ENCODE results near the gene DTNA. TPM values are rescaled to one million over a fixed set of nuclear protein-coding genes. Genes with fewer than 3 reads are reported as not detected.

Gene DTNA
- total and polyA plus RNA-seq, 2 of the 8 experiments (the other 6 are each of a cell fraction or from before 2014, with no cell fraction given) = 30.2 to 32.7 TPM

GRCh38 chr18:34886177-34886576 is 176.1 kb downstream of the DTNA start:
- H3K36me3 ChIP-seq (ENCODE audit: control insufficient read depth in 2 of 4, insufficient read depth in 4 of 4, low read length in 3 of 4) = peaks cover 0 to 6% (median 0%) of the 10 kb centered on the region in 4 experiments; a peak in 1 of 8 replicates
- H3K23me2 ChIP-seq (ENCODE audit: low read depth, low read length) = peaks cover 2% of the 10 kb centered on the region; the same call in 1 of the 2 replicates
- H3K9me3 ChIP-seq (ENCODE audit: insufficient read depth in 2 of 2, low read depth in 1 of 2, low read length in 1 of 2) = no peaks in the 10 kb centered on the region
- H2BK5ac ChIP-seq (ENCODE audit: low read depth, low read length) = no peak overlapping the region
- H2BK120ac ChIP-seq (replicated peaks; ENCODE audit: low read depth, low read length) = no peak overlapping the region
- ChIA-PET POLR2A (ENCODE audit: partially characterized antibody) (no interaction called here), CTCF (ENCODE audit: partially characterized antibody) (interaction anchor here (1.0 to 1.5 kb wide), 4 partner anchors 9 to 224 kb away, joined by 3 to 4 read pairs (median 4); no protein-coding TSS in a partner anchor)
- no peak overlapping the region for H4K91ac ChIP-seq (replicated peaks; ENCODE audit: insufficient read length, low read length)
- H3K4me2 ChIP-seq (ENCODE audit: insufficient read depth in 1 of 2, low read depth in 2 of 2, low read length in 2 of 2) = no peak overlapping the region
- H4K20me1 ChIP-seq (replicated peaks in 1 of 2; ENCODE audit: control insufficient read depth in 1 of 2, insufficient read depth in 2 of 2, low read length in 2 of 2) = no peaks in the 10 kb centered on the region
- no peak overlapping the region for H2BK15ac ChIP-seq (ENCODE audit: low read length)
- no peak overlapping the region for H3K27ac ChIP-seq (ENCODE audit: low read depth, low read length)
- no peak overlapping the region for H4K5ac ChIP-seq (ENCODE audit: insufficient read length, low read depth, low read length)
- peaks cover 0 to 2% (median 0%) of the 10 kb centered on the region in 4 experiments; a peak in 1 of 7 replicates for H3K4me1 ChIP-seq (replicated peaks in 1 of 4; ENCODE audit: control insufficient read depth in 3 of 4, insufficient read depth in 4 of 4, low read length in 3 of 4)
- no peak overlapping the region for H3K56ac ChIP-seq (replicated peaks; ENCODE audit: insufficient read length, low read depth, low read length)
- WGBS, 2 experiments (ENCODE audit: extremely low coverage in 1 of 2, insufficient coverage in 1 of 2, insufficient read length in 1 of 2, insufficient replicate concordance in 2 of 2, low coverage in 1 of 2, low lambda C conversion rate in 2 of 2, missing lambda C conversion rate in 1 of 2) = 87% methylated on average over 1 of the region's 1 CpG; no CpG with 5 or more reads in 1 of the 2 experiments
- TF ChIP-seq NRF1 (IDR thresholded peaks at IDR 0.05; ENCODE audit: low read depth, low read length) = no peak
- no peak for TF ChIP-seq POU5F1 (IDR thresholded peaks at IDR 0.05; ENCODE audit: low read depth, low read length)
- TF ChIP-seq GABPA (IDR thresholded peaks at IDR 0.05; ENCODE audit: borderline replicate concordance, insufficient read depth, low read length) = no peak
- TF ChIP-seq BACH1 (IDR thresholded peaks at IDR 0.05; ENCODE audit: low read length) = no peak
- no peak for TF ChIP-seq TEAD4 (IDR thresholded peaks at IDR 0.05; ENCODE audit: low read depth, low read length)
- no peak for TF ChIP-seq SIRT6 (IDR thresholded peaks at IDR 0.05; ENCODE audit: low read length)
- TF ChIP-seq HDAC6 (IDR thresholded peaks at IDR 0.05; ENCODE audit: low read depth, low read length) = no peak
- TF ChIP-seq TAF7 (optimal IDR thresholded peaks at IDR 0.05; ENCODE audit: borderline replicate concordance, low read depth, low read length) = no peak
- TF ChIP-seq SP4 (IDR thresholded peaks at IDR 0.05; ENCODE audit: low read length) = no peak
- DNase-seq (ENCODE audit: low read depth in 1 of 2, low spot score in 2 of 2) (no peak), FAIRE-seq (no peak)
- no peak overlapping the region for H3K9ac ChIP-seq (replicated peaks in 1 of 4; ENCODE audit: extremely low read depth in 1 of 4, low read depth in 3 of 4, low read length in 3 of 4)
- H3K27me3 ChIP-seq (replicated peaks in 1 of 4; ENCODE audit: control insufficient read depth in 3 of 4, extremely low read depth in 1 of 4, insufficient read depth in 3 of 4, low read length in 3 of 4) = no peaks in the 10 kb centered on the region
- no peak overlapping the region for H3K4me3 ChIP-seq (ENCODE audit: extremely low read depth in 1 of 4, insufficient read depth in 2 of 4, low read depth in 3 of 4, low read length in 4 of 4)
- H2AFZ ChIP-seq (ENCODE audit: low read length) = no peak overlapping the region
- H2AK5ac ChIP-seq (ENCODE audit: low read depth, low read length) = no peak overlapping the region
- H2BK20ac ChIP-seq (ENCODE audit: low read length) = no peak overlapping the region
- no peak overlapping the region for H3K14ac ChIP-seq (ENCODE audit: insufficient read length)
- H3K79me1 ChIP-seq (ENCODE audit: low read depth, low read length) = no peaks in the 10 kb centered on the region
- H3K23ac ChIP-seq (ENCODE audit: insufficient read length) = no peak overlapping the region
- no peak overlapping the region for H3K4ac ChIP-seq (replicated peaks; ENCODE audit: insufficient read length, low read depth, low read length)
- no peaks in the 10 kb centered on the region for H3K79me2 ChIP-seq (ENCODE audit: control insufficient read depth in 1 of 2, insufficient read depth in 2 of 2, low read length in 2 of 2)
- no peak overlapping the region for H4K8ac ChIP-seq (ENCODE audit: extremely low read depth, insufficient read depth, low read length)
- no peak overlapping the region for H2BK12ac ChIP-seq (ENCODE audit: low read depth, low read length)
- H3K18ac ChIP-seq (ENCODE audit: extremely low read depth, low read length) = no peak overlapping the region
